SK-N-SH (cell line): Measurements from ENCODE around the gene KRTAP9-7. TPM values are rescaled to one million over a fixed set of nuclear protein-coding genes. Genes with fewer than 3 reads are reported as not detected.
"Not testable (repeated sequence)": the region's sequence is repeated elsewhere in the genome, so short reads cannot be mapped to it uniquely, and the experiment has no call there.

ENCODE experiments used
- CTCF ChIA-PET: fragments of 300-600, 350-600 bp; formaldehyde crosslinking; extraction: SDS; loops from one replicate; lab custom pipeline; 2021; lab: Yijun Ruan, JAX
- POLR2A ChIA-PET: fragments of 350-600 bp; sonication (Branson Sonifier 250); formaldehyde crosslinking; extraction: SDS; loops from one replicate; lab custom pipeline; 2020; ENCODE audit warnings: antibody characterized with exemption, inconsistent platforms; lab: Yijun Ruan, JAX
- DNase-seq: peaks from one replicate; pipeline ENCODE4 v3.0.0; 2012
- H2AFZ ChIP-seq: fragments of 200-600 bp; sonication (generic); 2 replicates; pipeline ENCODE4 v1.8.1; 2016; ENCODE audit warnings: antibody characterized with exemption, mild to moderate bottlenecking, low read depth
- H3F3A ChIP-seq: fragments of 200-600 bp; sonication (generic); replicated peaks from 2 replicates; pipeline ENCODE3; 2016; ENCODE audit warnings: antibody characterized with exemption, mild to moderate bottlenecking; ENCODE audit not compliant: insufficient read depth
- H3K27ac ChIP-seq, 2 experiments: fragments of 200-500 bp in 1 of 2; fragments of 200-600 bp in 1 of 2; sonication (Bioruptor generic) in 1 of 2; sonication (generic), shearing (Covaris generic) in 1 of 2; 2 replicates each; pipeline versions ENCODE4 v1.5.1 to v1.6.1; 2014 to 2016; ENCODE audit warnings: low read depth in 2 of 2, inconsistent platforms in 1 of 2, low read length in 1 of 2, mild to moderate bottlenecking in 1 of 2, mixed read lengths in 1 of 2
- H3K27me3 ChIP-seq: fragments of 200-600 bp; sonication (generic), shearing (Covaris generic); 2 replicates; pipeline ENCODE4 v1.6.1; 2016; ENCODE audit warnings: mixed run types; ENCODE audit not compliant: insufficient read depth
- H3K36me3 ChIP-seq, 2 experiments: fragments of 200-500 bp in 1 of 2; fragments of 200-600 bp in 1 of 2; sonication (Bioruptor generic) in 1 of 2; sonication (generic) in 1 of 2; replicated peaks in 1 of 2; 2 replicates each; pipeline versions ENCODE3 to v1.5.1; 2014 to 2016; ENCODE audit warnings: low read length in 1 of 2, mild to moderate bottlenecking in 1 of 2; ENCODE audit not compliant: insufficient read depth in 2 of 2, control insufficient read depth in 1 of 2
- H3K4me1 ChIP-seq, 2 experiments: fragments of 200-500 bp in 1 of 2; fragments of 200-600 bp in 1 of 2; sonication (Bioruptor generic) in 1 of 2; sonication (generic), shearing (Covaris generic) in 1 of 2; 2 replicates each; pipeline versions ENCODE4 v1.5.1 to v1.6.1; 2014 to 2016; ENCODE audit warnings: low read depth in 1 of 2, low read length in 1 of 2, mixed run types in 1 of 2; ENCODE audit not compliant: insufficient read depth in 2 of 2, control insufficient read depth in 1 of 2
- H3K4me2 ChIP-seq: fragments of 200-600 bp; sonication (generic), shearing (Covaris generic); 2 replicates; pipeline ENCODE4 v1.6.1; 2017; ENCODE audit warnings: mixed run types
- H3K4me3 ChIP-seq, 2 experiments: fragments of 200-500 bp in 1 of 2; fragments of 200-600 bp in 1 of 2; sonication (Bioruptor generic) in 1 of 2; sonication (generic), shearing (Covaris generic) in 1 of 2; 2 replicates each; pipeline versions ENCODE4 v1.5.1 to v1.8.1; 2014 to 2016; ENCODE audit warnings: low read depth in 2 of 2, inconsistent platforms in 1 of 2, low read length in 1 of 2, mild to moderate bottlenecking in 1 of 2, mixed read lengths in 1 of 2, moderate library complexity in 1 of 2
- H3K79me2 ChIP-seq: fragments of 200-600 bp; sonication (generic); 2 replicates; pipeline ENCODE4 v1.8.1; 2017; ENCODE audit warnings: mild to moderate bottlenecking; ENCODE audit not compliant: insufficient read depth
- H3K9ac ChIP-seq: fragments of 200-600 bp; sonication (generic); 2 replicates; pipeline ENCODE4 v1.6.1; 2017; ENCODE audit warnings: mixed run types
- H3K9me2 ChIP-seq: fragments of 200-600 bp; sonication (generic); 2 replicates; pipeline ENCODE4 v1.6.1; 2017; ENCODE audit warnings: mixed run types
- H3K9me3 ChIP-seq: fragments of 200-600 bp; sonication (generic); 2 replicates; pipeline ENCODE4 v1.6.1; 2017; ENCODE audit warnings: mixed run types, mild to moderate bottlenecking, moderate library complexity
- H4K20me1 ChIP-seq: fragments of 200-600 bp; sonication (generic); 2 replicates; pipeline ENCODE4 v1.6.1; 2017; ENCODE audit warnings: mild to moderate bottlenecking, mixed run types; ENCODE audit not compliant: insufficient read depth
- FOSL2 ChIP-seq: IDR thresholded peaks from 2 replicates; pipeline ENCODE4 v1.4.0; 2012; ENCODE audit warnings: low read depth, mild to moderate bottlenecking, moderate library complexity, borderline replicate concordance
- JUND ChIP-seq: IDR thresholded peaks from 2 replicates; pipeline ENCODE4 v1.4.0; 2012
- MAX ChIP-seq: IDR thresholded peaks from 2 replicates; pipeline ENCODE4 v1.4.0; 2012; ENCODE audit warnings: low read depth
- MEF2A ChIP-seq: IDR thresholded peaks from 2 replicates; pipeline ENCODE4 v1.4.0; 2012; ENCODE audit warnings: low read depth, borderline replicate concordance
- POLR2AphosphoS5 ChIP-seq: IDR thresholded peaks from 2 replicates; pipeline ENCODE4 v1.6.1; 2012; ENCODE audit warnings: low read depth, low read length
- SIN3A ChIP-seq: IDR thresholded peaks from 2 replicates; pipeline ENCODE4 v1.6.1; 2012; ENCODE audit warnings: low read depth, mild to moderate bottlenecking, low read length, moderate library complexity, borderline replicate concordance
- TAF1 ChIP-seq: IDR thresholded peaks from 2 replicates; pipeline ENCODE4 v1.6.1; 2012; ENCODE audit warnings: low read depth, mild to moderate bottlenecking, low read length, moderate library complexity, borderline replicate concordance
- TCF12 ChIP-seq: IDR thresholded peaks from 2 replicates; pipeline ENCODE4 v1.4.0; 2012
- USF1 ChIP-seq: IDR thresholded peaks from 2 replicates; pipeline ENCODE4 v1.4.0; 2012; ENCODE audit warnings: low read depth, borderline replicate concordance
- YY1 ChIP-seq: IDR thresholded peaks from 2 replicates; pipeline ENCODE4 v1.4.0; 2012; ENCODE audit warnings: low read depth, mild to moderate bottlenecking
- WGBS: methylation state at CpG from one replicate; pipeline ENCODE4 v1.1.6; 2017; ENCODE audit warnings: low lambda C conversion rate; 5-methylcytosine and 5-hydroxymethylcytosine counted together
- polyA plus RNA-seq, 3 experiments: library from polyadenylated mRNA; depleted of rRNA; stranded (reverse); fragments of >200 nt; gene quantifications; 2 replicates each; pipeline ENCODE4 v1.2.3, GENCODE V29; 2012

KRTAP9-7 gene
- polyA plus RNA-seq, 1 of the 3 experiments (the other 2 are of a cell fraction) = not detected

GRCh38 chr17:41267711-41268110 is 7.8 kb upstream of the KRTAP9-7 start (continued):
- TF ChIP-seq MEF2A (no peak), TCF12 (no peak), YY1 (no peak)

GRCh38 chr17:41271323-41271722 is 4.2 kb upstream of the KRTAP9-7 start:
- H3K79me2 ChIP-seq, DNase-seq, POLR2A ChIA-PET, H3K27ac ChIP-seq, H3K9ac ChIP-seq, H3K4me2 ChIP-seq, H3F3A ChIP-seq, H3K36me3 ChIP-seq, H4K20me1 ChIP-seq, H3K9me2 ChIP-seq, H3K4me1 ChIP-seq, CTCF ChIA-PET, H3K9me3 ChIP-seq, H3K4me3 ChIP-seq, H2AFZ ChIP-seq, H3K27me3 ChIP-seq: not testable (repeated sequence)
- WGBS = no CpG with 5 or more reads among the region's 1 CpG

GRCh38 chr17:41271858-41272257 is 3.6 kb upstream of the KRTAP9-7 start:
- Histone ChIP-seq H3K4me2 (no peak overlapping the region), H3K27me3 (no peaks in the 10 kb centered on the region), H3K9me3 (no peaks in the 10 kb centered on the region), H3F3A (no peaks in the 10 kb centered on the region), H3K27ac (no peak overlapping the region), H3K36me3 (no peaks in the 10 kb centered on the region), H3K4me1 (no peaks in the 10 kb centered on the region), H3K4me3 (no peak overlapping the region), H4K20me1 (no peaks in the 10 kb centered on the region), H3K9ac (no peak overlapping the region), H3K79me2 (no peaks in the 10 kb centered on the region), H3K9me2 (no peaks in the 10 kb centered on the region), H2AFZ (no peak overlapping the region)
- TF ChIP-seq JUND (no peak), SIN3A (no peak), POLR2AphosphoS5 (no peak), FOSL2 (no peak), USF1 (no peak), MAX (no peak), TAF1 (no peak)
- ChIA-PET CTCF (no interaction called here), POLR2A (no interaction called here)
- DNase-seq = no peak
- 27% methylated on average over 1 of the region's 1 CpG for WGBS
